ENCODE measurements around the gene AKR1B15.
"Not testable (repeated sequence)": the region's sequence is repeated elsewhere in the genome, so short reads cannot be mapped to it uniquely, and the experiment has no call there.

Gene AKR1B15

DNA sequence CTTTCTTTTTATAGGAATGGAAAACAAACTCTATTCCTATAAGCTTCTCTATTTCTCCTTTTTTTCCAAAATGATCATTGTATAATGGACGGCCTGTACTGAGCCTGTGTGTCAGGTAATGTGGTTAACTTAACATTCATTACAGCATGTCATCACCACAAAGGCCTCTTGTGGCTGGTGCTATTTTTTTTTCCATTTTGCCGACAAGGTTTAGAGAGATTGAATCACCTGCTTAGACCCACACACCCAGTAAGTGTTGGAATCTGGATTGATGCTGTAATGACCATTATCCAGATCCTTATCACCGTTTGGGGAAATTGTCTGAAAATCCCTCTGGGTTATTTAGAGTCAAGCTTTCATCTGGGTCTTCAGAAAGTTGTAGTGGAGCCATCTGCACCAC is 18.5 kb downstream of the AKR1B15 start:
- no peak overlapping the region for H4K5ac ChIP-seq (ENCODE audit: low read length)
- H2BK15ac ChIP-seq (replicated peaks; ENCODE audit: low read depth) = no peak overlapping the region
- no peak overlapping the region for H3K23ac ChIP-seq (ENCODE audit: low read length)
- no peak overlapping the region for H2BK120ac ChIP-seq (ENCODE audit: low read depth, low read length)
- H3K9ac ChIP-seq (ENCODE audit: low read length) = no peak overlapping the region
- H3K4me1 ChIP-seq (ENCODE audit: control insufficient read depth, low read depth, low read length) = no peaks in the 10 kb centered on the region
- no peak overlapping the region for H3K27ac ChIP-seq (ENCODE audit: low read depth, low read length)
- H2BK5ac ChIP-seq (ENCODE audit: low read length) = no peak overlapping the region
- no peak overlapping the region for H3K4ac ChIP-seq (ENCODE audit: low read depth, low read length)
- H3K4me2 ChIP-seq (ENCODE audit: low read length) = no peak overlapping the region
- no peaks in the 10 kb centered on the region for H3K27me3 ChIP-seq (ENCODE audit: insufficient read depth, low read length, poor library complexity)
- H3K56ac ChIP-seq (ENCODE audit: low read length) = no peak overlapping the region
- H2AK5ac ChIP-seq (ENCODE audit: low read length) = no peak overlapping the region
- H4K8ac ChIP-seq (ENCODE audit: low read depth, low read length) = no peak overlapping the region
- H3K79me1 ChIP-seq (ENCODE audit: low read length) = no peaks in the 10 kb centered on the region
- no peak overlapping the region for H3K18ac ChIP-seq (ENCODE audit: low read length)
- WGBS (ENCODE audit: extremely low coverage, insufficient coverage, low lambda C conversion rate) = no CpG with 5 or more reads among the region's 3 CpGs
- no peaks in the 10 kb centered on the region for H3K79me2 ChIP-seq (ENCODE audit: control insufficient read depth, insufficient read depth, low read length)
- DNase-seq = no peak
- H3K36me3 ChIP-seq (ENCODE audit: control insufficient read depth, insufficient read depth, low read length) = no peaks in the 10 kb centered on the region
- no peak overlapping the region for H3K4me3 ChIP-seq (ENCODE audit: low read length)

GRCh38 chr7:134569962-134570361 is 21.1 kb downstream of the AKR1B15 start:
- H3K56ac ChIP-seq (ENCODE audit: low read length); H3K9ac ChIP-seq (ENCODE audit: low read length); H4K8ac ChIP-seq (ENCODE audit: low read depth, low read length); H2BK120ac ChIP-seq (ENCODE audit: low read depth, low read length); H3K4me1 ChIP-seq (ENCODE audit: control insufficient read depth, low read depth, low read length); H3K79me1 ChIP-seq (ENCODE audit: low read length); H3K27ac ChIP-seq (ENCODE audit: low read depth, low read length); H2AK5ac ChIP-seq (ENCODE audit: low read length); H3K4me2 ChIP-seq (ENCODE audit: low read length); H4K5ac ChIP-seq (ENCODE audit: low read length); H3K4me3 ChIP-seq (ENCODE audit: low read length); H2BK15ac ChIP-seq (replicated peaks; ENCODE audit: low read depth); H3K4ac ChIP-seq (ENCODE audit: low read depth, low read length); H3K36me3 ChIP-seq (ENCODE audit: control insufficient read depth, insufficient read depth, low read length); H3K27me3 ChIP-seq (ENCODE audit: insufficient read depth, low read length, poor library complexity); H3K23ac ChIP-seq (ENCODE audit: low read length); H2BK5ac ChIP-seq (ENCODE audit: low read length); H3K79me2 ChIP-seq (ENCODE audit: control insufficient read depth, insufficient read depth, low read length); H3K18ac ChIP-seq (ENCODE audit: low read length): not testable (repeated sequence)
- WGBS (ENCODE audit: extremely low coverage, insufficient coverage, low lambda C conversion rate) = no CpG with 5 or more reads among the region's 9 CpGs
- peak; percentile 14 for DNase-seq

- Histone ChIP-seq H3K18ac (ENCODE audit: low read length) (no peak overlapping the region), H4K5ac (ENCODE audit: low read length) (no peak overlapping the region), H3K4ac (ENCODE audit: low read depth, low read length) (no peak overlapping the region), H2BK120ac (ENCODE audit: low read depth, low read length) (no peak overlapping the region), H3K9ac (ENCODE audit: low read length) (no peak overlapping the region), H3K4me1 (ENCODE audit: control insufficient read depth, low read depth, low read length) (no peaks in the 10 kb centered on the region), H3K56ac (ENCODE audit: low read length) (no peak overlapping the region), H2BK5ac (ENCODE audit: low read length) (no peak overlapping the region), H3K79me2 (ENCODE audit: control insufficient read depth, insufficient read depth, low read length) (no peaks in the 10 kb centered on the region), H3K27ac (ENCODE audit: low read depth, low read length) (no peak overlapping the region), H4K8ac (ENCODE audit: low read depth, low read length) (no peak overlapping the region), H2BK15ac (replicated peaks; ENCODE audit: low read depth) (no peak overlapping the region), H3K36me3 (ENCODE audit: control insufficient read depth, insufficient read depth, low read length) (no peaks in the 10 kb centered on the region), H3K79me1 (ENCODE audit: low read length) (no peaks in the 10 kb centered on the region), H3K4me2 (ENCODE audit: low read length) (no peak overlapping the region), H3K27me3 (ENCODE audit: insufficient read depth, low read length, poor library complexity) (no peaks in the 10 kb centered on the region), H3K23ac (ENCODE audit: low read length) (no peak overlapping the region), H2AK5ac (ENCODE audit: low read length) (no peak overlapping the region), H3K4me3 (ENCODE audit: low read length) (no peak overlapping the region)
- WGBS (ENCODE audit: extremely low coverage, insufficient coverage, low lambda C conversion rate) = no CpG with 5 or more reads among the region's 2 CpGs
- DNase-seq = no peak
Observed at GRCh38 chr7:134571101-134571500, 22.2 kb downstream of the AKR1B15 start.

GRCh38 chr7:134571746-134572461 is 23.0 kb downstream of the AKR1B15 start:
- Histone ChIP-seq H3K4me2 (ENCODE audit: low read length) (no peak overlapping the region), H3K27me3 (ENCODE audit: insufficient read depth, low read length, poor library complexity) (no peaks in the 10 kb centered on the region), H4K5ac (ENCODE audit: low read length) (no peak overlapping the region), H3K36me3 (ENCODE audit: control insufficient read depth, insufficient read depth, low read length) (no peaks in the 10 kb centered on the region), H3K9ac (ENCODE audit: low read length) (no peak overlapping the region), H2BK5ac (ENCODE audit: low read length) (no peak overlapping the region), H3K4me3 (ENCODE audit: low read length) (no peak overlapping the region), H3K18ac (ENCODE audit: low read length) (no peak overlapping the region), H2AK5ac (ENCODE audit: low read length) (no peak overlapping the region), H3K4me1 (ENCODE audit: control insufficient read depth, low read depth, low read length) (no peaks in the 10 kb centered on the region), H3K4ac (ENCODE audit: low read depth, low read length) (no peak overlapping the region), H3K79me2 (ENCODE audit: control insufficient read depth, insufficient read depth, low read length) (no peaks in the 10 kb centered on the region), H2BK15ac (replicated peaks; ENCODE audit: low read depth) (no peak overlapping the region), H2BK120ac (ENCODE audit: low read depth, low read length) (no peak overlapping the region), H3K56ac (ENCODE audit: low read length) (no peak overlapping the region), H3K23ac (ENCODE audit: low read length) (no peak overlapping the region), H4K8ac (ENCODE audit: low read depth, low read length) (no peak overlapping the region), H3K79me1 (ENCODE audit: low read length) (no peaks in the 10 kb centered on the region), H3K27ac (ENCODE audit: low read depth, low read length) (no peak overlapping the region)
- WGBS (ENCODE audit: extremely low coverage, insufficient coverage, low lambda C conversion rate) = no CpG with 5 or more reads among the region's 6 CpGs
- no peak for DNase-seq

- WGBS (ENCODE audit: extremely low coverage, insufficient coverage, low lambda C conversion rate) = no CpG with 5 or more reads among the region's 2 CpGs
- Histone ChIP-seq H3K36me3 (ENCODE audit: control insufficient read depth, insufficient read depth, low read length) (no peaks in the 10 kb centered on the region), H2BK15ac (replicated peaks; ENCODE audit: low read depth) (no peak overlapping the region), H4K8ac (ENCODE audit: low read depth, low read length) (no peak overlapping the region), H4K5ac (ENCODE audit: low read length) (no peak overlapping the region), H2BK120ac (ENCODE audit: low read depth, low read length) (no peak overlapping the region), H3K23ac (ENCODE audit: low read length) (no peak overlapping the region), H3K56ac (ENCODE audit: low read length) (no peak overlapping the region), H3K4me3 (ENCODE audit: low read length) (no peak overlapping the region), H3K79me2 (ENCODE audit: control insufficient read depth, insufficient read depth, low read length) (no peaks in the 10 kb centered on the region), H3K4ac (ENCODE audit: low read depth, low read length) (no peak overlapping the region), H3K4me1 (ENCODE audit: control insufficient read depth, low read depth, low read length) (no peaks in the 10 kb centered on the region), H2AK5ac (ENCODE audit: low read length) (no peak overlapping the region), H3K27me3 (ENCODE audit: insufficient read depth, low read length, poor library complexity) (no peaks in the 10 kb centered on the region), H3K9ac (ENCODE audit: low read length) (no peak overlapping the region), H3K27ac (ENCODE audit: low read depth, low read length) (no peak overlapping the region), H2BK5ac (ENCODE audit: low read length) (no peak overlapping the region), H3K18ac (ENCODE audit: low read length) (no peak overlapping the region), H3K79me1 (ENCODE audit: low read length) (no peaks in the 10 kb centered on the region), H3K4me2 (ENCODE audit: low read length) (no peak overlapping the region)
- DNase-seq = no peak
Observed at GRCh38 chr7:134574322-134574721, 25.4 kb downstream of the AKR1B15 start.

- DNase-seq = no peak
- H3K4me1 ChIP-seq (ENCODE audit: control insufficient read depth, low read depth, low read length) = no peaks in the 10 kb centered on the region
- H3K18ac ChIP-seq (ENCODE audit: low read length) = no peak overlapping the region
- H2BK15ac ChIP-seq (replicated peaks; ENCODE audit: low read depth) = no peak overlapping the region
- H3K27me3 ChIP-seq (ENCODE audit: insufficient read depth, low read length, poor library complexity) = no peaks in the 10 kb centered on the region
- no peak overlapping the region for H3K9ac ChIP-seq (ENCODE audit: low read length)
- H3K79me2 ChIP-seq (ENCODE audit: control insufficient read depth, insufficient read depth, low read length) = no peaks in the 10 kb centered on the region
- H2BK120ac ChIP-seq (ENCODE audit: low read depth, low read length) = no peak overlapping the region
- H3K23ac ChIP-seq (ENCODE audit: low read length) = no peak overlapping the region
- WGBS (ENCODE audit: extremely low coverage, insufficient coverage, low lambda C conversion rate) = 100% methylated on average over 1 of the region's 1 CpG
- no peak overlapping the region for H3K4ac ChIP-seq (ENCODE audit: low read depth, low read length)
- no peak overlapping the region for H3K56ac ChIP-seq (ENCODE audit: low read length)
- H4K8ac ChIP-seq (ENCODE audit: low read depth, low read length) = no peak overlapping the region
- no peaks in the 10 kb centered on the region for H3K79me1 ChIP-seq (ENCODE audit: low read length)
- H2BK5ac ChIP-seq (ENCODE audit: low read length) = no peak overlapping the region
- H4K5ac ChIP-seq (ENCODE audit: low read length) = no peak overlapping the region
- H3K4me2 ChIP-seq (ENCODE audit: low read length) = no peak overlapping the region
- H3K36me3 ChIP-seq (ENCODE audit: control insufficient read depth, insufficient read depth, low read length) = no peaks in the 10 kb centered on the region
- no peak overlapping the region for H3K4me3 ChIP-seq (ENCODE audit: low read length)
- no peak overlapping the region for H2AK5ac ChIP-seq (ENCODE audit: low read length)
- no peak overlapping the region for H3K27ac ChIP-seq (ENCODE audit: low read depth, low read length)
Observed at GRCh38 chr7:134584290-134584689, 35.4 kb downstream of the AKR1B15 start.

Data from mesendoderm (in vitro differentiated cells).